Esophagus squamous epithelium (tissue), 4 donors: ENCODE data around the gene LARGE1.

ENCODE experiments used
- CTCF ChIP-seq, 6 experiments: fragments of 450-650 bp in 4 of 6; fragments of 200-600 bp in 2 of 6; sonication (generic) in 2 of 6; IDR thresholded peaks; one replicate each; pipeline ENCODE4 v1.5.1; 2016 to 2019; ENCODE audit warnings: antibody characterized with exemption in 6 of 6, mild to moderate bottlenecking in 4 of 6, moderate library complexity in 4 of 6
- POLR2A ChIP-seq, 4 donors: fragments of 450-650 bp; IDR thresholded peaks; one replicate each; pipeline ENCODE4 v1.6.1; 2017; ENCODE audit warnings: antibody characterized with exemption in 4 of 4, mild to moderate bottlenecking in 4 of 4, moderate library complexity in 3 of 4

- no peak for TF ChIP-seq POLR2A (IDR thresholded peaks at IDR 0.05)
- TF ChIP-seq CTCF (IDR thresholded peaks at IDR 0.05), result no peak
Observed at GRCh38 chr22:33631777-33632176, 288.5 kb downstream of the LARGE1 start.
